Uterus (tissue), 2 donors: Measurements from ENCODE around the gene ATXN3L.

Source experiments
- CTCF ChIP-seq, 4 experiments: fragments of 200-600 bp in 2 of 4; fragments of 450-650 bp in 2 of 4; sonication (generic) in 2 of 4; IDR thresholded peaks; one replicate each; pipeline ENCODE4 v1.5.1; 2016 to 2019; ENCODE audit warnings: antibody characterized with exemption in 4 of 4, mild to moderate bottlenecking in 2 of 4, moderate library complexity in 1 of 4
- POLR2A ChIP-seq, 2 donors: fragments of 450-650 bp; IDR thresholded peaks; one replicate each; pipeline ENCODE4 v1.6.1; 2016; ENCODE audit warnings: antibody characterized with exemption in 2 of 2, mild to moderate bottlenecking in 1 of 2, moderate library complexity in 1 of 2

DNA sequence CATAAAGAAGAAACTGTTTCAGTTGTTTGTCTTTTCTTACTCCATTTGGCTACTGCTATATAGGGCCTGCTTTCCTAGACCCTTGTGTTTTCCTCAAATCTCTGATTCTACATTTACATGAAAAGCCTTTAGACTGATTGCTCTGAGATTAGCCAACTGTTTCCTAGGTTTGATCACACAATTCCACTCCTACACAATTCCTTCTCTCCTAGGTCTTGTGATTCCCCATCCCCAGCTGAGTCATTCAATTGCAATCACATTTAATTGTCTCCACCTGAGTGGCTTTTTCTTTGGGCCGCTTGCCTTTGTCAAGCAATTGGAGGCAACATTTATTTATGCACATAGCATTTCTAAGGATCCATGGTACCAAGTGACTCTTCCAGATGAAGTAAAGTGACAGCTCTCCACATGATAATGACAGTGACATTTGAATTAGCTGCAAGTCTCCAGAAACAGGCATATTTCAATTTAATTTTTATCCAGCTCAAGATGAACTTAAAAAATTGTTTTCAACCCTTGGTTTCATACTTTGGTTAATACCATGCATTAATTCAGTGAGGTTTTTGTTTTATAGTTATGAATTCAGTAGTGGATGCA, 35.8 kb downstream of the ATXN3L start:
- TF ChIP-seq CTCF (IDR thresholded peaks at IDR 0.05), result no peak
- no peak for TF ChIP-seq POLR2A (IDR thresholded peaks at IDR 0.05)
